GM19099 (cell line): Measurements from ENCODE around the gene SLC25A25.

Source experiments
- POLR2A ChIP-seq: IDR thresholded peaks from 3 replicates; pipeline ENCODE4 v1.6.1; 2011; ENCODE audit warnings: low read depth; ENCODE audit not compliant: insufficient read length; ENCODE audit errors: extremely low read depth

Gene SLC25A25

DNA sequence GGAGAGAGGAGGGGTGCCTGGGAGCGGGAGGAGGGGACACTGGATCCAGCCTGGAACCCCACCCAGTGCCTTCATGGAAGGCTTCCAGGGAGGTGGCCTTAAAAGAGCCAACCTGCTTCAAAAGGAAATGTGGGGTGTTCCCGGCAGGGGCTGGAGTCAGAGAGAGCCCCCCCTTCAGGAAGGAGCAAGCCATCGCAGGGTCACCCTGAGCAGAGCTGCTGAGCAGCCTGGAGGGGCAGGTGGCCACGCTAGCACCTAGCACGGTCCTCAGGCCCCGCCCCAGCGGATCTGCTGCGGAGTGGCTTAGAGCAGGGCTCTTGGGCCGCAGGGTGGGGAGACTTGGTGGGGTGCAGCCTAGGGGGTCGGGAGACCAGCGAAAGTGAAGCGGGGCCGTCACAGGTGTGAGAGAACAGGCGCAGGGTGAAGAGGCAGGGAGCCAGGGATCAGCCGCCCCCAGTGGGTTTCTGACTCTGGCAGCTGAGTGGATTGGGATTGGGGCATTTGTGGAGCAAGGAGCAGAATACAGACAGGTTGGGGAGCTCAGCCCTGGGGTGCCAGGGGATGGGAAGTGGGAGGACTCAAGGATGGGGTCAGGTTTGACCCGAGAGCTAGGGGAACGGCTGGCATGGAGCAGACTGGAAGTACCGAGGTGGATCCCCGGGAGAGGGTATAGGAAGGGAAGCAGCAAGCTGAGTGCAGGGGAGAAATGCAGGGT, 82.7 kb downstream of the SLC25A25 start:
- no peak for TF ChIP-seq POLR2A

- no peak for TF ChIP-seq POLR2A
Observed at GRCh38 chr9:128151309-128152132, 83.5 kb downstream of the SLC25A25 start.

- no peak for TF ChIP-seq POLR2A
Observed at GRCh38 chr9:128152133-128153059, 84.4 kb downstream of the SLC25A25 start.

DNA sequence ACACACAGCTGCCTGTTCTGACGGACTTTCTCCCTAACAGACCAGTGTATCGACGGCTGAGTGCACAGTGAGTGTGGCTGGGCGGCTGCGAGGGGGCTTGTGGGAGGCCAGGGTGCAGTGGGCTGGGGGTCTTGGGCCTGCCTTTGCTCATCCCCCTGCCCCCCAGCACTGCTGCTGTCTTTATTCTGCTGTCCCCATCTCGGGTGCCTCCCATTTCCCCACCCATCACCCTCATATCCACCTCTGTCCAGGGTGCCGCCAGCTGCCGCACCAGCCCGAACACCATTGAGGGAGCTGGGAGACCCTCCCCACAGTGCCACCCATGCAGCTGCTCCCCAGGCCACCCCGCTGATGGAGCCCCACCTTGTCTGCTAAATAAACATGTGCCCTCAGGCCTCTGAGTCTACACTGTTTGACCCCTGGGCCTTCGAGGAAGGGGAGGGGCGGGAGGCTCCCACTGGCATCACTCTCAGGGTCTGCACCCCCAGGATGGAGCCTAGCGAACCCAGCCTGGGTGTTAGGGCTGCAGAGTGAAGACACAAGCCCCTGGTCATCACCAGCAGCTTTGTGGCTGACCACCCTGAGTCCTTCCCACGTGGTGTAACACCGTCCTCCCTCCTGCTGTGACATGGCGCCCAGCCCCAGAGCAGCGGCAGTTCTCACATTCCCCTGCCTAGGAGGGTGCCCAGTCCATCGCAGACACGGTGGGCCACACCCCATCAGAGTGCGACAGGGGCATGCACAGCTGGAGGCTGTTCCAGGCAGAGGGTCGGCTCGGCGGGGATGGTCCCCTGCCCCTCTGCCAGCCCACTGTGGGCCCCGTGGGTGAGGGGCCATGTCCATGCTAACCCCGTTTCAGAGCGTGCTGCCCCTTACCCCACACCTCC, 85.3 kb downstream of the SLC25A25 start:
- TF ChIP-seq POLR2A = no peak

- no peak for TF ChIP-seq POLR2A
Observed at GRCh38 chr9:128153947-128154695, 86.1 kb downstream of the SLC25A25 start.

DNA sequence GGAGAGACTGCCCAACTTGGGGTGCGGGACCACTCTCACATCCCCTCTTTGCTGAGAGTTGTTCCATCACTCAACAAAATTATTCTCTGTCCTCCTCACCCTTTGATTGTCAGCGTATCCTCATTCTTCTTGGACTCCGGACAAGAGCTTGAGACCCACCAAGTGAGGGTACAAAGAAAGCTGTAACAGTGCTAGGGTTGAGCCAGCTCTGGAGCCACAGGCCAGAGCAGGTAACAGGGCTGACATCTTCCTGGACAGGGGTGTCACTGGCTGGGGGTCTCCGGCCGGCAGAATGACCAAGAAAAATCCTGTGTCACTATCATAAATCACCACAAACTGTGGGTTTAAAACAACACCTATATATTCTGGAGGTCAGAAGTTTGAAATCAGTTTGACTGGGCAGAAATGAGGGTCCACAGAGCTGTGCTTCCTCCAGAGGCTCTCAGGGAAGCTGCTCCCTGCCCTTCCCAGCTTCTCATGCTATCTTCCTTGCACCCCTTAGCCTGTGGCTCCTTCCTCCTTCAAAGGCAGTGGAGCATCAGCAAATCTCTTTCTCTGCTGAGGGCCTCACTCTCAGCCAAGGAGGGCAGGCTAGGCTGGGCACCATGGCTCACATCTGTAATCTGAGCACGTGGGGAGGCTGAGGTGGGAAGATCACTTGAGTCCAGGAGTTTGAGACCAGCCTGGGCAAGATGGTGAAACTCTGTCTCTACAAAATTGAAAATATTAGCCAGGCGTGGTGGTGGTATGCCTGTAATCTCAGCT, 87.9 kb downstream of the SLC25A25 start:
- TF ChIP-seq POLR2A = no peak
